Mesodermal cell (in vitro differentiated cells): Measurements from ENCODE around the gene CNOT1.
A peak's percentile ranks its signal among the peaks of the same experiment; 100 is the strongest.

Experiments
- H3K27ac ChIP-seq: 2 replicates; pipeline ENCODE4 v1.7.0; 2013; ENCODE audit warnings: mild to moderate bottlenecking, low read depth, low read length, moderate library complexity; ENCODE audit not compliant: severe bottlenecking
- H3K36me3 ChIP-seq: 2 replicates; pipeline ENCODE4 v1.7.1; 2013; ENCODE audit warnings: mild to moderate bottlenecking, low read length, moderate library complexity; ENCODE audit not compliant: control insufficient read depth, insufficient read depth
- H3K4me1 ChIP-seq: one replicate; pipeline ENCODE4 v1.7.1; 2013; ENCODE audit warnings: mild to moderate bottlenecking, low read length; ENCODE audit not compliant: insufficient read depth, control insufficient read depth, poor library complexity, severe bottlenecking
- H3K4me3 ChIP-seq: 2 replicates; pipeline ENCODE4 v1.7.0; 2013; ENCODE audit warnings: low read length, control low read depth, mild to moderate bottlenecking; ENCODE audit not compliant: insufficient read depth, poor library complexity, severe bottlenecking; ENCODE audit errors: extremely low read depth
- H3K9me3 ChIP-seq: 2 replicates; pipeline ENCODE4 v1.7.1; 2013; ENCODE audit warnings: mild to moderate bottlenecking, low read length, moderate library complexity; ENCODE audit not compliant: control insufficient read depth
- WGBS, 2 experiments: methylation state at CpG; one replicate each; pipeline ENCODE4 v1.1.5; 2013; ENCODE audit warnings: missing lambda C conversion rate in 2 of 2; ENCODE audit not compliant: insufficient coverage in 2 of 2; 5-methylcytosine and 5-hydroxymethylcytosine counted together

CNOT1 gene

GRCh38 chr16:58501242-58502131 lies 128.1 kb downstream of the CNOT1 start:
- H3K36me3 ChIP-seq: peaks cover 4% of the 10 kb centered on the region
- peaks cover under 1% of the 10 kb centered on the region for H3K4me1 ChIP-seq
- no peaks in the 10 kb centered on the region for H3K9me3 ChIP-seq
- H3K27ac ChIP-seq: no peak overlapping the region
- whole genome bisulfite sequencing, 2 experiments: 16 to 19% methylated on average over 29 to 41 of the region's 42 CpGs
- H3K4me3 ChIP-seq: peak overlapping the region; percentile 47

- Histone ChIP-seq H3K4me3 (peak overlapping the region; percentile 47), H3K4me1 (peaks cover 3% of the 10 kb centered on the region), H3K9me3 (no peaks in the 10 kb centered on the region), H3K27ac (peak overlapping the region; percentile 2), H3K36me3 (peaks cover 4% of the 10 kb centered on the region)
- 4 to 6% methylated on average over 26 to 28 of the region's 36 CpGs for WGBS, 2 experiments
Measured at GRCh38 chr16:58500430-58501241, 129.0 kb downstream of the CNOT1 start.

GRCh38 chr16:58499615-58500351 lies 129.8 kb downstream of the CNOT1 start, which contains the start of gene NDRG4:
Gene NDRG4, plus strand, starts transcription at chr16:58500143. Its CDS starts 106 bp downstream, at chr16:58500249.
- peaks cover 3% of the 10 kb centered on the region for H3K4me1 ChIP-seq
- no peaks in the 10 kb centered on the region for H3K9me3 ChIP-seq
- peak within 1 kb of the TSS; percentile 47 for H3K4me3 ChIP-seq
- H3K27ac ChIP-seq: peak within 1 kb of the TSS; percentile 2
- WGBS, 2 experiments: 22% methylated on average over 15 to 16 of the region's 24 CpGs
- H3K36me3 ChIP-seq: peaks cover 4% of the 10 kb centered on the region

- H3K9me3 ChIP-seq: no peaks in the 10 kb centered on the region
- no peak overlapping the region for H3K4me3 ChIP-seq
- 84 to 85% methylated on average over 7 to 9 of the region's 10 CpGs for WGBS, 2 experiments
- H3K4me1 ChIP-seq: peaks cover 3% of the 10 kb centered on the region
- H3K27ac ChIP-seq: no peak overlapping the region
- peaks cover 3% of the 10 kb centered on the region for H3K36me3 ChIP-seq
Measured at GRCh38 chr16:58499092-58499511, 130.5 kb downstream of the CNOT1 start.

- 78 to 85% methylated on average over 9 of the region's 9 CpGs for WGBS, 2 experiments
- Histone ChIP-seq H3K4me1 (peaks cover 3% of the 10 kb centered on the region), H3K27ac (no peak overlapping the region), H3K4me3 (no peak overlapping the region), H3K36me3 (no peaks in the 10 kb centered on the region), H3K9me3 (no peaks in the 10 kb centered on the region)
Measured at GRCh38 chr16:58498341-58499091, 131.1 kb downstream of the CNOT1 start.

- Histone ChIP-seq H3K27ac (no peak overlapping the region), H3K4me3 (no peak overlapping the region), H3K4me1 (peaks cover 3% of the 10 kb centered on the region), H3K9me3 (no peaks in the 10 kb centered on the region), H3K36me3 (no peaks in the 10 kb centered on the region)
- WGBS, 2 experiments: 79 to 80% methylated on average over 4 of the region's 5 CpGs
Measured at GRCh38 chr16:58497935-58498334, 131.7 kb downstream of the CNOT1 start.

- peaks cover 3% of the 10 kb centered on the region for H3K4me1 ChIP-seq
- no peaks in the 10 kb centered on the region for H3K9me3 ChIP-seq
- H3K4me3 ChIP-seq: no peak overlapping the region
- no peak overlapping the region for H3K27ac ChIP-seq
- WGBS, 2 experiments: 88 to 95% methylated on average over 2 of the region's 2 CpGs
- no peaks in the 10 kb centered on the region for H3K36me3 ChIP-seq
Measured at GRCh38 chr16:58497468-58497867, 132.2 kb downstream of the CNOT1 start.

- H3K4me3 ChIP-seq: no peak overlapping the region
Measured at GRCh38 chr16:58495521-58496331, 133.9 kb downstream of the CNOT1 start.

GRCh38 chr16:58494981-58495520 lies 134.6 kb downstream of the CNOT1 start:
- H3K9me3 ChIP-seq: no peaks in the 10 kb centered on the region
- H3K4me1 ChIP-seq: peaks cover 3% of the 10 kb centered on the region
- H3K4me3 ChIP-seq: no peak overlapping the region
- WGBS, 2 experiments: 4 to 16% methylated on average over 6 to 7 of the region's 8 CpGs
- H3K36me3 ChIP-seq: no peaks in the 10 kb centered on the region
- H3K27ac ChIP-seq: peak overlapping the region; percentile 96

More at GRCh38 chr16:58495521-58496331, 133.9 kb downstream of the CNOT1 start:
- Histone ChIP-seq H3K36me3 (no peaks in the 10 kb centered on the region), H3K4me1 (peaks cover 3% of the 10 kb centered on the region), H3K27ac (peak overlapping the region; percentile 96), H3K9me3 (no peaks in the 10 kb centered on the region)
- WGBS, 2 experiments: 62 to 67% methylated on average over 23 to 24 of the region's 24 CpGs
